HG03196 (cell line): ENCODE data around the gene PLEKHA6.

Experiments used
- ATAC-seq: cut with Tn5 transposase; IDR thresholded peaks from one replicate; pipeline ENCODE4 v1.9.1; 2021; ENCODE audit not compliant: unreplicated experiment

PLEKHA6 gene

DNA sequence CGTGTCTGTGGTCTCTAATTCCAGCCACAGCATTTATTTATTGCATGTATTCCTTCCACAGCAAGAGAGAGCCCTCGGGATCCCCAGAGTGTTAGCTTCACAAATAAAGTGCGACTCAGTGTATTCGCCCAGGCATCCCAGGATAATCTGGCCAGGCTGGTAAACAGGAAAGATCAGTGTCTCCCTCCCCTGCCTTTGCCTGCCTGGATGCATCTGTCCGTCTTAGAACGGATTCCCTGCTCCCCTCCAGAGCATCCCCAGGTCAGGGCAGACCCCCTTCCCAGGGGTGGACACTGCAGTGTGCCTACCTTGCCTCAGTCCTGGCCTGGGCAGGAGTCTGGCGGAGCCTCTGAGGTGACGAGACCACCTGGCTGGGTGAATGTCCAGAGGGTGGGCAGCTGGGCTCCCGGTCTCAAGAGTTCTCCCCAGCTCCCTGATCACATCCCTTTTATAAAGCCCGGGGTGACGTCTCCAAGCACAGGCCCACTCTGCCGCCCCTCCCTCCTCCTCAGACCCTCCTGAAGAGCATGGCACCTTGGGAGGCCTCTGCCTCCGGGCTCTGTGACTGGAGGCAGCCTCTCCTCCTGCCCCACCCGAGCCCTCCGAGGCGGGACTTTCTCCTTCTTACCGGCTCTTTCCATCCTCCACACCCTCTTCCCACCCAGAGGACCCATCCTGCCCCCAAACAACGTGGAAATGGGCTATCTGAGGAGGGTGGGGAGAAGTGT lies 163.5 kb downstream of the PLEKHA6 start, which contains the start of gene KISS1:
Gene KISS1, minus strand, starts transcription at position 424 of the 728 bp plus-strand sequence. CDS start 3,615 bp downstream, outside the sequence.
- no peak for ATAC-seq

DNA sequence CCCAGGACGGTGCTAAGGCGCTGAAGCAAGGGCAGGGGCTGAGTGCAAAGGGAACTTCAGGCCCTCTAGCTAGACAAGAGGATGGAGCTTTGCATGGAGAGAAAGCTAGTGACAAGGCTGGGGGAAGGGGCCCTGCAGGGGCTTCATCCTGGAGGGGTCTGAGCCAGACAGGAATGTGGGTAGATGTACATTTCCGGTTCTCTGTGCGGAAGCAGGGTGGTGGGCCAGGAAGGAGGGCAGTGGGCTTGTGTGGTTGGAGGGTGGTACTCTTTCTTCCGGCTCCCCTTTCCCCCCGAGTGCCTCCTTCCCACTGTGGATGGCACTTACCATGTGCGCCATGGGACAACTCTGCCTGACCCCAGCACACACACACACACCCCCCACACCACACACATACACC lies 165.0 kb downstream of the PLEKHA6 start:
- no peak for ATAC-seq

DNA sequence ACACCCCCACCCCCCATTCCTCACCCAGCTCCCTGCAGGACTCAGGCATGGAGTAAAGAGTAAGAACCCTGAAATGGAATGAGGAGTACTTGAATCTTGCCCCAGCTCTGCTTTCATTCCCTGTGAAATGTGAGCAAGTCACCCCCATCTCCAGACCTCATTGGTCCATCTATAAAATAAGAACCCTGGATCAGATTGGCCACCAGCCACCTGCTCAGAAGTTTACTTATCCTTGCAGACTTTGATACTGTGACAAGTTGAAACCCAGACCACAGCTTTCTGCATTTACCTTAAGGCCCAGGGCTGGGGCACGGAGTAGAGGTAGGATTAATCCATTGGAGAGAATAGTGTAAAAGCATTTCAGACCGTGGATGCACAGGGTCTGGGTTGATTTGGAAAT lies 165.6 kb downstream of the PLEKHA6 start:
- ATAC-seq = no peak

DNA sequence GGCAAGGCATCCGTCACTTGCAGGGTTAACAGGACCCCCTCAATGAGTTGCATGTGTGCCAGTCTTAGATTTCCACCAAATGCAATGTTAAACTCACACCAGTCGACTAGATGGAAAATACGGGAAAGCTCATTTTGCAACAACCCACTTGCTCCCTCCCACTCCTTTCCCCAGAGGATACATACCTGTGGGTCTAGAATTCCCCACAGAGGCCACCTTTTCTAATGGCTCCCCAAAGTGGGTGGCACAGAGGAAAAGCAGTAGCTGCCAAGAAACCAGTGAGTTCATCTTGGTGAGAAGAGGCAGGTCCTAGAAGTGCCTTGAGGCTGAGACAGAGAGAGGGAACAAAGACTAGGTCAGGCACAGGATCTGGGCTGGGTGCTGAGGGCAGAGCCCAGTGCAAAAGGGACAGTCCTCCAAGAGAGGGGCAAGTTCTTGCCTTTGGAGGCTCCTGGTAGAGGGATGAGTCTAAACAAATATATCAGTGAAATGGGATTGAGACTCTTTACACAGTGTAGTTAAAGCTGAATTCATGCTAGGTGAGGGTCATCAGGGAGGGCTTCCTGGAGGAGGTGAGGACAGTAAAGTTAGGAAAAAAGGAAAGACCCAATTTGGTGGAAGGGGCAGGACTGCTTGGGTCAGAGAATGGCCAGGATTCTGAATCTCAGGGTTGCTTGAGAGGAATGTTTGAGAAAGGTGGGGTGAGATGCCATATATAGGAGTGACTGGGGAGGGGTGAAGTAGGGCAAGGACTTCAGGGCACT lies 167.0 kb downstream of the PLEKHA6 start:
- ATAC-seq = no peak

DNA sequence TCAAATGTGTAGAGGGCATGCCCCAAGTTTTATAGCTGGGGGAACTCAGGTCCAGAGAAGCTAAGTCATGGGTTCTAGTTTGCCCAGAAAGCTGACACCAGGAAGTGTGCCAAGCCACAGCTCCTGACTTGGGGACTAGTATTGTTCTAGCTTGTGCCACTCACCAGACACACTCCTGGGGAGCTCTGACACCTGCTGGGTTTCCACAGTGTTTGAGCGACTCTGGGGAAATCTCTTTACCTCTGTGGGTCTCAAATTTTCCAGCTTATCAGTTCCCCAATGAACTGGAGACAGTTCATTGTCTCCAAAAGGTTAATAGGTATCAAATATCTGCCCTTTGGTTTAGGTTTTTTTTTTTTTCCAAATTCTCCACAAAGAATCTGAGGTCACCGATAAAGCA lies 167.7 kb downstream of the PLEKHA6 start:
- ATAC-seq = no peak

DNA sequence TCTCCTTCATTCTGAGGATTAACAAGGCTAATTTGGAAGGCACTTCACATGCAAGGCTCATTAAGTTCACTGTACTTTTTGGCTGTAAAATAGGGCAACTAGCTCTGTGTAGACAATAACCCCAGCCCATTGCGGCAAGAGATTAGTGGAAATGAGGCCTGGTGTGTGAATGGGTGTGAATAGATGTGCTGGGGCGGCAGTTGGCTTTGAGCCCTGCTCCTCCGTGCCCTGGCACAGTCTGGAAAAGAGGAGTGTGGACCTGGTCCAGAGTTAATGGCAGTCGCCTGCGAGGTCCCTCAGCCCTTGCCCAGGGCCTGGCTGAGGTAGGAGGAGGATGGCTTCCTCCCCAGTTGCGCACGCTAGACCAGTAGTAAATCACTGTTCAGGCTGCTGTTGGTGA lies 168.3 kb downstream of the PLEKHA6 start:
- ATAC-seq = no peak

DNA sequence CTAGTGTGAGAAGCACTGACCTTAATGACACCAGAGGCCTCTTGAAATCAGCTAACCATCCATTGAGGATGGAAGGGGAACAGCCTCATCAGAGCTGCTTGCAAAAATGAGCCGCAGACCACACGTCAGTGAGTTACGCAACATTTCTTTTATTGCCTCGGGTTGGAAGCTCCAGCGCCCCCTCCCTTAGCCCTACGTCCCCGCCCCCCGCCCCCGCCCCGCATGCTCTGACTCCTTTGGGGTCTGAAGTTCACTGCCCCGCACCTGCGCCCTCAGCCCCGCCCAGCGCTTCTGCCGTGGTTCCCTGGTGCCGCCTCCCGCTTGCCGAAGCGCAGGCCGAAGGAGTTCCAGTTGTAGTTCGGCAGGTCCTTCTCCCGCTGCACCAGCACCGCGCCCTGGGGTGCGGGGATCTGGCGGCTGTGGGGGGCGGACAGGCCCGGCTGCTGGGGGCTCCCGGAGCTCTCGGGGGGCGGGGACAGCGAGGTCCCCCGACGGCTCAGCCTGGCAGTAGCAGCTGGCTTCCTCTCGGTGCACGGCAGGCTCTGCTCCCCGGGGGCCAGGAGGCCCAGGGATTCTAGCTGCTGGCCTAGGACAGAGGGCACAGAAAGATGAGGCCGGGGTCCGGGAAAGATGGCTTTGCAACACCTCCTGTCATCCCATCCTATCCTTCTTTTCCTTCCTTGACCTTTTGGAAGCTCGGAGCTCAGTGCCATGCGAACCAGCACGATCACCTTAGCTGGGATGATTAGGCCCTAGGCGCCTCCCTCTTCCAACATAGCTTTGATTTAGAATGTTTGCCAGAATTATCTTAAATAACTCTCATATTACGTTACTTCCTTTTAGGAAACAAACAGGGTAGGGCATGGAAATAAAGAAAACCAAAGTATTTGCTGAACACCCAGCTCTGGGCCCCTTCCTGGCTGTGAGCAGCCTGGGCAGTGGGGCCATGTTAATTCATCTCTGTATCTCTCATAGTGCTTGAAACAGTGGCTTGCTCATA lies 169.2 kb downstream of the PLEKHA6 start:
- ATAC-seq = no peak

DNA sequence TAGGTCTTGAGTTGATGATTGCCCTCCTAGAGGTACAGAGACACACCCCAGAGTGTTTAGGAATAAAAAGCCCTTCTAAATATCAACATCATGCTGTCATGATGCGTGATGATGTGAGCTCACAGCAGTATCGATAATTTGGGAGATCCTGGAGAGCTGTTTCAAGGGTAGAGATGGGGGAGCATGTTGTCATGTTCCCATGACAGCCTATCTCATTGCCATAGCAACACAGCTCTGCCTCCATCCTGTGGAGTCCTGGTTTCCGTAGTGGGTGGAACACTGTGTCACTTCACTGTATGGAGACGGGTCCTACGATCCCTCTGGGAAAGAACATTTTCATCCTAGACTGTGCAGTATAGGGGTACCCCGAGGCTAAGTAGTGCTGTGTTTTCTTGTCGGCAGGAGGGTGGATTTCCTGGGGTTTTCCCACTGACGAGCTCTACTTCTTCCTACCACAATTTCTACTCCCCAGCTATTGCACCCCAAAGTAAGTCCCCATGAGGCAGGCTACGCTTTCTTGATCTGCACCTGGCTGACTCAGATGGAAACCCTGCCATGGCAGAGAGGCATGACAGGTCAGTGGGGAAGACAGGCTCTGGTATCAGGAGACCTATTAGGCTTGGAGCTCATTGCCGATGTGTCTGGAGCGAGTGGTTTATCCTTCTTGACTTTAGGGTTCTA lies 170.6 kb downstream of the PLEKHA6 start:
- no peak for ATAC-seq

DNA sequence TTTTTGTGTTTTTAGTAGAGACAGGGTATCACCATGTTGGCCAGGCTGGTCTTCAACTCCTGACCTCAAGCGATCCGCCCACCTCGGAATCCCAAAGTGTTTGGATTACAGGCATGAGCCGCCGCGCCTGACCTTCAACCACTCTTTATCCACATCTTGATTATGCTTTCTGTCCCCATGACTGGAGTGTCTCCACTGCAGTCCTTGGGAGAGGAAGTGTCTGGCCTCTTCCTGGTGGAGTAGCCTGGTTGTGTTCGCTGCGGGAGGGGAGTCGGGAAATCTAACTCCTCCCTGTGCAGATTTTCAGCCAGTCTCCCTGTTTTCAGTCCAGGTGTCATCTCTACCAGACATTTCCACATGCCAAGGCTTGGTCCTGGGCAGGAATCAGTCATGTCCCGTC lies 173.1 kb downstream of the PLEKHA6 start:
- ATAC-seq = no peak

DNA sequence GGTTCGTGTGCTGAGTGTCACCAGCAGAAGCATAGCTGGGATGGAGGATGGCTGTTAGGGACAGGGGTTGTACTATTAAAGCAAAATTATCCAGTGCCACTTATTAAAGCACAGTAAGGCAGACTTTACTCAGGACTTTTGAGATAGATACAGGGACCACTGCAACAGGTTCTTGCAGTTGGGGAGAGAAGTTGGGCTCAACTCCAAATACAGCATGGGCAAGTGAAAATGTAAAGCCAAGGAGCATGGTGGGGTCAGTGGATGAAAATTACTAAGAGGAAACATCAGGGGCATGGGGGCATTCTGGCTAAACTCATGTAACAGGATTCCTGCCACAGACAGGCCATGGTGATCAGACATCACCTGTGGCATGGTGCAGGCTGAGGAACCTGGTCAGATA lies 178.6 kb downstream of the PLEKHA6 start:
- ATAC-seq = no peak

DNA sequence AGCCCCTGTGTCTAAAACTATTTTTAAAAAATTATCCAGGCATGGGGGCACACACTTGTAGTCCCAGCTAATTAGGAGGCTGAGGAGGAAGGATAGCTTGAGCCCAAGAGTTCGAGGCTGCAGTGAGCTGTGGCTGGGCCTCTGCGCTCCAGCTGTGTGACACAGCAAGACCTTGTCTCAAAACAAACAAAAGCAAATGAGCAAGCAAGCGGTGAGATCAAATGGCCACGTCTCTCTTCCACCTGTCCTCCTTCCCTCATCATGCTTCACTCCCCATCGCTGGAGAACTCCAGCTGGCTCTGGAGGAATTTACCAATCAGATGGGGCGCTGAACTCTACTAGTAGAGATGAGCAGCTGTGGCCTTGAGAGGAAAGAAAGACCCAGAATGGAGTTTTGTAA lies 179.6 kb downstream of the PLEKHA6 start:
- no peak for ATAC-seq

DNA sequence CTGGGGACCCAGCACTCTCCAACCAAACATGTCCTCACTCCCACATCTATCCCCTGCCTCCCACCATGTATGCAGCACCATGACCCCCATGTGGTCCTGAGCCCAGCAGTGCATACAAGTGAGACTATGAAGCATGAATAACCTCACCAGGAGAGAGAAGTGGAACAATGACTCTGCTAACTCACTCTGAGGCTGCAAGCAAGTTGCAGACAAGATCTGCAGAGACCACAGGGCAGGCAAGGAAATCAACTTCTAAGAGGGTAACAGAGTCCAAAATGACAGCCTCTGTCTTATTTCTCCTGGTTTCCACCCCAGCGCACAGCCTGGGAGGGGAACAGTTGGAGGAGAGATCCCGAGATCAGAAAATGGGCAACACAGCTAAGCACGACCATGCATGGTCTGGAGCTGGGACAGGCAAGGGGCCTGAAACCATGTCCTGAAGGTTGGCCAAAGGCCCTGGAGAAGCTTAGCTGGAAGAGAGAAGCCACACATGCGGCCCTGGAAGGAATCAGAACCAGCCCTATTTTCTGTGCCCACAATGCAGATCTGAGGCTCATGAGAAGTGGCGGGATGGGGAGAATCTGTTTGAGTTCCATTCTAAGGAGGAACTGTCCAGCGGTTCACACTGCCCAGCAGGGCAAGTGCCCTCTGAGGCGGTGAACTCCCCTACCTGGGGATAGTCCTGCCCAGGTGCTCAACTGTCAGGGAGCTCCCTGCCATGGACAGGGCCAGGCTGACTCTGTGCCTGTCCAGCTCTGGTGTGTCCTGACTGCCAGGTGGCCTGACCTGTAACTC lies 181.0 kb downstream of the PLEKHA6 start:
- ATAC-seq = no peak

DNA sequence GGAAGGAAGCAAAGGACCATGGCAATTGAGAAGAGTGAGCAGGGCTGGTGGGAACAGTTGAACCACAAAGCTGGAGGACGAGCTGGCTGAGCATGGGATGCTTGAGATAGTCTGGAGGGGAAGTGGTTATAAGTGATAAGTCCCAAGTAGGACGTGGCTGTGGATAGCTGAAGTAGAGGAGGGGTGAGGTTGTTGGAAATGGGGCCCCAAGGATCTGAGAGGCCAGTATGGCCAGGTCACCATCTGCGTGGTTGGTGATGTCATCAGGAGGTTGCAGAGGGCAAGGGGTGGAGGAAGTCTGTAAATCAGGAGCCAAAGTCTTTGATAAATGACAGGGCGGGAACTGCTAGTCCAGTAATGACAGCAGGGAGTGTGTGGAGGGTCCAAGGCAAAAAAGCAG lies 182.6 kb downstream of the PLEKHA6 start:
- no peak for ATAC-seq

DNA sequence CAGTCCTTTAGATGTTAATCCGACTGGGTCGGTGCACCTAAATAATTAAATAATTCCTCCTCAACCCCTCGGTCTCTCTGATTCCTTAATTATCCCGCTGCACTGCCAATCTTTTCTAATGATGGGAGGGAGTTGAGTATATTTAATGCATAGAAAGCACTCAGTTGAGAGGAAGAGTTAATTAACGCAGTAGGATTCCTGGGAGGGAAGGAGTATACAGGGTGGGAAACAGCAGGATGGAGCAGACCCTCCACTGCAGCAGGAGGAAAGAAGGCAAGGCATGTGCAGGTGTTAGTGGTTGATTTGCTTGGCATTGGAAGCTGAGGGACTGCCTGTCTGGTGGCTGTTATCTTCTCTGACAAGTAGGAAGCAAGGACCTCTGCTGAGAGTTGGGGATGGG lies 183.7 kb downstream of the PLEKHA6 start:
- no peak for ATAC-seq

DNA sequence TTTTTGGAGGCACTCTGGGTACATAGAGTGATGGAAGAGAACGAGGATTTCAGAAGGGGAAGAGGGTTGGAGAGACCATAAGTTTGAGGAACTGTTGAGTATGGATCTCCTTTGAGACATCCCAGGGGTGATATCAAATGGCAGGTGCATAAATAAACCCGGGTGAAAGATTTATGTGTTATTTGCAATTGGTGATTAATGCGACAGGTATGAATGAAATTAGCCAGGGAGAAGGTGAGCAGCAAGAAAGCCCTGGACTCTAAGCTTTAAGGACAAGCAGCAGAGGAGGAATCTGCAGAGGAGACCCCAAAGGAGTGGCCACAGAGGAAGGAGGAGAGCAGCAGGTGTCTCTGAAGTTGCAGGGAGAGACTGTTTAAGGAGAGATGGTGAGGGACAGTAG lies 184.8 kb downstream of the PLEKHA6 start:
- no peak for ATAC-seq

DNA sequence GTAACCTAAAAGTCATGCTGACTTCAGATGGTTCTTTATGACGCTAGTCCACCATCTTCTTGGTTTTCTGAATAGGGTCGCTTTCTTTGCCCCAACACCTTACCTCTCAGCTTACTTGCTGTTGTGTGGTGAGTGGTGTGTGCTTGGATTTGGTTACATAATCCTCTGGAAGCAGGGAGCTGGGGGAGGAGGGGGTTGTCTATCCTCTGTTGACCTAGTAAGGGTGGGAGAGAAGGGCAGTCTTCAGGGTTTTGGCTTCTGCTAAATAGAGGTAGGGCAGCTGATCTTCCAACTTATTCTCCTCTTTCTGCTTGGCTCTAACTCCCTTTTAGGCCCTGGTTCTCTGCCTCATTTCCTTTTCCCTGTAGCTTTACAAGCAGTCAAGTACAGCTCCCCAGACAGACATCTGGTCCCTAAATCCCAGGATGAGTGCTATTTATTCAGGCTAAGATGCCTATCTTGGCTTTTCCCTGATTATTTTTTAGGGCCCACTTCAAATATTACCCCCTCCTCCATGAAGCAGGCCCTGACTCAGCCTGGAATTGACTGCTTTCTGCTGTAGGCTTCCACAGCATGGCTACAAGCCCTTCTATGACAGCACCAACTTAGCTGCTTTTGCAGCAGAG lies 187.2 kb downstream of the PLEKHA6 start:
- ATAC-seq = no peak

DNA sequence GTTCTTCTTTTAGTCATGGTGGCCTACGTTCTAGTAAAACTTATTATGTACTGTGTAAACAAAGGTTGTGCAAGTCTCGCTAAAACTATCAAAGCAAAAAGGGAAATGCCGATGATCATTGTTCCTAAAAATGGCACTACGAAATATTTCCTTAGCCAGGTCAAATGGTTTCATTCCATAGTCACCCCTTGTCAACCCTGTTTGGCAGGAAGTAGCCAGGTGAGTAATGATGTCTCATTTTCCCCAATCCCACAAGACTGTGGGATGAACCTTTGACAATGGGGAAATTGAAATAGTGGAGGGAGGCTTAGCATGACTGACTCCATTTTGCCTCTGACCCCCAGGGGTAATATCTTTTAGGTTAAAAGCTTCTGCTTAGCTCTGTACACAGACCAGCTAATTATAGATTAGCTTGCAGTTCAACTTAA lies 188.0 kb downstream of the PLEKHA6 start:
- ATAC-seq = no peak

DNA sequence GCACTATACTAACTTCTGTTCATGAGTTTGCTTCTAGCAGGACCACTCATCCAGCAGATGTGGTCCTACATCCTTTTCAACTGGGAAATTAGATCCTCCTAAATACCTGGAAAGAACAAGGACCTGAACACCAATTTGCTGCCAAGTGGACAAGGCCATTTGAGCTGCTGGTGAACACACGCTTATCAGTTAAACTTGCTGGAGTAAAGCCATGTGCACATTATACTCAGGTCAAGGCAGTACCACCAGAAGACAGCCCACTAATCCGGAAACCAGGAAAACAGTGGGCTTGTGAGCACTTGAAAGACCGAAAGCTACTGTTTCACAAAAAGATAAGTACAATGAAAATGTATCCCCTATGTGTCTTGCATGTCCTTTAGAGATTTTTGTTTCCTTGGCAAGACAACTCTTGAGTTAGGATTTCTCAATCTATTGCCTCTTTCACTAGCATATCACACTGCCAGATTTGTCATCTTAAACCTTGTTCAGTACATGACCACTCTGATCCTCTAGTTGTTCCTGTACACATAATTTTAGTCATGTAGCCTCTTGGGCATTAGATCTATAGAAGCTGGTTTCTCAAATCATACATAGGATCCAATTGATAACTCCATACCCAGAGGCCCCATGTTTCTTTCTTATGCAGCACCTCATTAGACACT lies 189.1 kb downstream of the PLEKHA6 start:
- ATAC-seq = no peak

DNA sequence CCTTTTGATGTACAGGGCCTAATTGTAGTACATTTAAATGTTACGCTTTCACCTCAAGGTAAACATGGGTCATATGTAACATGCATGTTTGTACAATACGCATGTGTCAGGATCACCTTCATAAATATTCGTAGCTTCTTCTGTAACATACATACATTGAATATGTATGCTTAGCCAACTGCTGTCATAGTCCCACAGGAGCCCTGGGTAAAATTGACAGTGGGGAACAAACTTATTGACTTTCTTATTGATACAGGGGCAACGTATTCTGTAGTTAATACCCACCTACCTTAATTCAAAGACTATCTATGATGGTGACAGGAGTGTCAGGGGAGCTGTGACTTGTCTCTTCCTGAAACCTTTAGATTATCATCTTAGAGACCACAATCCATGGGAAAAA lies 189.9 kb downstream of the PLEKHA6 start:
- no peak for ATAC-seq
